ENCODE measurements around the gene PKP3. TPM values are rescaled to one million over a fixed set of nuclear protein-coding genes. Genes with fewer than 3 reads are reported as not detected.

The PKP3 gene
- total RNA-seq, 1 donor from 2014 or later: 117 TPM

- Histone ChIP-seq H3K9me3 (no peaks in the 10 kb centered on the region), H3K4me3 (no peak overlapping the region), H3K27me3 (no peaks in the 10 kb centered on the region), H3K36me3 (peaks cover 0 to 16% of the 10 kb centered on the region in 2 donors), H3K27ac (no peak overlapping the region), H3K4me1 (peaks cover 29% of the 10 kb centered on the region)
- intact Hi-C loops (cut with DNase I): no loop called here
- TF ChIP-seq POLR2A (IDR thresholded peaks at IDR 0.05): no peak
- no peak for TF ChIP-seq CTCF (IDR thresholded peaks at IDR 0.05)
- TF ChIP-seq POLR2AphosphoS5 (IDR thresholded peaks at IDR 0.05; ENCODE audit: insufficient read depth in 1 of 2, low read depth in 1 of 2): no peak
- DNase-seq (ENCODE audit: extremely low spot score in 2 of 2): no peak
These were observed 10.7 kb downstream of the PKP3 start for GRCh38 chr11:404551-405264.

GRCh38 chr11:405323-405953, 11.4 kb downstream of the PKP3 start:
- intact Hi-C loops (cut with DNase I): no loop called here

DNA sequence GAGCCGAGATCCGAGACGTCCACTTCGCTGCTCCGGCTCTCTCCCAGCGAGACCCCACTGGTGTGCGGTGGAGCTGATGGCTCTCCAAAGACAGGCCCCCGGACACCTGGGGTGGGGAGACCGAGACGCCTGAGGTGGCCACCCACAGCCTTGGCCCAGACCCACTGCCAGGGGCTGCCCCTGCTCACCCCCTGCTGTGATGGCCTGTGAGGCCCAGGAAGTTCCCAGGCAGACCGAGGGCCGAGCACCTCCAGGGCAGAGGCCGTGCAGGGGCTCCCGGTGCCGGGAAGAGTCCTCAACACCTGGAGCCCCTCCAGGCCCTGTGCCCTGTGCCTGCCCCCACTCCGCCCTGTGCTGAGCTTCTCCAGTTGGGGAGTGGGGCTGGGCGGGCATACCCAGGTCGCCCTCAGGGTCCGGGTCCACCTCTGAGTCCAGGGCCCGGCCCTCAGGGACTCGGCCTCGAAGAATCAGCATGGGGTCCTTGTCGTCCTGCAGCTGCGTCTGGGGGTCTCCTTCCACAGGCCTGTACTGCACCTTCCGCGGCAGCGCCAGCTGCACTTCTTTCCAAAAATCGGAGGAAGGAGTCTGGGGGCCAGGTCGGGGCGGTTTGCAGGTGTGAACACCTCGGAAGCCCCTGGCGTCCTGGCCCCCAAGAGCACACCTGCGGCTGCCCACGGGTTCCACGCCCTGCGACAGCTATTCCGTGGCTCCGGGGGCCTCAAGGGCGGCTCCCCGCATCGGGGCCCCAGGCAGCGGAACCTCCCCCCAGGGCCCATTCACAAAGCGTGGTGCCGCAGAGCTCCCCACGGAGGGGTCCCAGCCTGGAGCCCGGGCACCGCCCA, 12.2 kb downstream of the PKP3 start:
- no peak for DNase-seq (ENCODE audit: extremely low spot score in 2 of 2)
- intact Hi-C loops (cut with DNase I): no loop called here
- H3K27ac ChIP-seq: peak overlapping the region; percentile 57
- no peaks in the 10 kb centered on the region for H3K9me3 ChIP-seq
- peaks cover 22% of the 10 kb centered on the region for H3K4me1 ChIP-seq
- no peaks in the 10 kb centered on the region for H3K27me3 ChIP-seq
- peak overlapping the region; percentile 47 to 52 for H3K4me3 ChIP-seq
- peaks cover 0 to 16% of the 10 kb centered on the region in 2 donors for H3K36me3 ChIP-seq
- TF ChIP-seq CTCF (IDR thresholded peaks at IDR 0.05) (no peak), POLR2A (IDR thresholded peaks at IDR 0.05) (no peak), POLR2AphosphoS5 (IDR thresholded peaks at IDR 0.05; ENCODE audit: insufficient read depth in 1 of 2, low read depth in 1 of 2) (no peak)

More at GRCh38 chr11:405323-405953, 11.4 kb downstream of the PKP3 start:
- H3K27ac ChIP-seq: no peak overlapping the region
- no peaks in the 10 kb centered on the region for H3K9me3 ChIP-seq
- H3K27me3 ChIP-seq: no peaks in the 10 kb centered on the region
- no peak for TF ChIP-seq CTCF (IDR thresholded peaks at IDR 0.05)
- TF ChIP-seq POLR2A (IDR thresholded peaks at IDR 0.05): no peak
- no peak for TF ChIP-seq POLR2AphosphoS5 (IDR thresholded peaks at IDR 0.05; ENCODE audit: insufficient read depth in 1 of 2, low read depth in 1 of 2)
- H3K4me3 ChIP-seq: peak overlapping the region in 1 of 2 donors; percentile 52
- DNase-seq (ENCODE audit: extremely low spot score in 2 of 2): no peak
- H3K36me3 ChIP-seq: peaks cover 0 to 16% of the 10 kb centered on the region in 2 donors
- H3K4me1 ChIP-seq: peaks cover 22% of the 10 kb centered on the region

GRCh38 chr11:406796-407650, 13.0 kb downstream of the PKP3 start:
- Histone ChIP-seq H3K27me3 (no peaks in the 10 kb centered on the region), H3K4me3 (peak overlapping the region; percentile 47 to 52), H3K27ac (peak overlapping the region; percentile 57), H3K9me3 (no peaks in the 10 kb centered on the region), H3K4me1 (peaks cover 22% of the 10 kb centered on the region), H3K36me3 (peaks cover 0 to 16% of the 10 kb centered on the region in 2 donors)
- intact Hi-C loops (cut with DNase I): no loop called here
- no peak for TF ChIP-seq POLR2AphosphoS5 (IDR thresholded peaks at IDR 0.05; ENCODE audit: insufficient read depth in 1 of 2, low read depth in 1 of 2)
- no peak for TF ChIP-seq CTCF (IDR thresholded peaks at IDR 0.05)
- no peak for TF ChIP-seq POLR2A (IDR thresholded peaks at IDR 0.05)
- no peak for DNase-seq (ENCODE audit: extremely low spot score in 2 of 2)

Data from vagina (tissue), 2 donors.